BE2C (cell line): ENCODE results near the gene SCAF4.
"Not testable (repeated sequence)": the region's sequence is repeated elsewhere in the genome, so short reads cannot be mapped to it uniquely, and the experiment has no call there.

ENCODE experiments used
- DNase-seq: peaks from one replicate; pipeline ENCODE4 v3.0.0-alpha.2; 2020
- H3K27me3 ChIP-seq: fragments of 250-450 bp; sonication (Bioruptor Pico); 2 replicates; pipeline ENCODE4 v1.5.1; 2020; ENCODE audit warnings: mild to moderate bottlenecking
- H3K36me3 ChIP-seq: fragments of 250-450 bp; sonication (Bioruptor Pico); 2 replicates; pipeline ENCODE4 v1.5.1; 2020; ENCODE audit warnings: mild to moderate bottlenecking
- H3K4me1 ChIP-seq: fragments of 250-450 bp; sonication (Bioruptor Pico); 2 replicates; pipeline ENCODE4 v1.5.1; 2020
- H3K4me3 ChIP-seq: 2 replicates; pipeline ENCODE4 v1.5.1; 2011; ENCODE audit warnings: low read depth, low read length
- H3K9me3 ChIP-seq: fragments of 250-450 bp; sonication (Bioruptor Pico); 2 replicates; pipeline ENCODE4 v1.5.1; 2020
- TF ChIP-seq, protein P1 (sequence below): IDR thresholded peaks from 2 replicates; pipeline ENCODE4 v1.5.1; 2012; ENCODE audit warnings: mild to moderate bottlenecking, low read depth, low read length

SCAF4 gene

DNA sequence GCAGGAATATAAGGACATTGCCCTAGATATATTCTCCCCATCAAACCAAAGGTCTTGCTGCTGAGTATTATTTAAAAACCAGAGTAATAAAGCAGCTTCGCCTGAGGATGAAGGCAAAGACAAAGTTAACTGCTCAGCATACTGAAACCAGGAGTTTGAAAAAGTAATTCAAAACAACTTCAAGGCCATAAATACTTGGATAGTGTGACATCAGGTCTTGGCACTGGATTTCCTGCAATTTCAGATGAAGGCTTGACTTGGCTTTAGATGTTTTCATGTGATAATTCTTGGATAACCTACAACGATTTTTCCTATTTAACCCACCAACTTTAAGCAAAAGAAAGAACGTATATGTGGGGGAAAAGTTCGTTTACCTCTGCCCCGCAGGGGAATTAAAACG is 61.8 kb downstream of the SCAF4 start:
- TF ChIP-seq, protein P1, sequence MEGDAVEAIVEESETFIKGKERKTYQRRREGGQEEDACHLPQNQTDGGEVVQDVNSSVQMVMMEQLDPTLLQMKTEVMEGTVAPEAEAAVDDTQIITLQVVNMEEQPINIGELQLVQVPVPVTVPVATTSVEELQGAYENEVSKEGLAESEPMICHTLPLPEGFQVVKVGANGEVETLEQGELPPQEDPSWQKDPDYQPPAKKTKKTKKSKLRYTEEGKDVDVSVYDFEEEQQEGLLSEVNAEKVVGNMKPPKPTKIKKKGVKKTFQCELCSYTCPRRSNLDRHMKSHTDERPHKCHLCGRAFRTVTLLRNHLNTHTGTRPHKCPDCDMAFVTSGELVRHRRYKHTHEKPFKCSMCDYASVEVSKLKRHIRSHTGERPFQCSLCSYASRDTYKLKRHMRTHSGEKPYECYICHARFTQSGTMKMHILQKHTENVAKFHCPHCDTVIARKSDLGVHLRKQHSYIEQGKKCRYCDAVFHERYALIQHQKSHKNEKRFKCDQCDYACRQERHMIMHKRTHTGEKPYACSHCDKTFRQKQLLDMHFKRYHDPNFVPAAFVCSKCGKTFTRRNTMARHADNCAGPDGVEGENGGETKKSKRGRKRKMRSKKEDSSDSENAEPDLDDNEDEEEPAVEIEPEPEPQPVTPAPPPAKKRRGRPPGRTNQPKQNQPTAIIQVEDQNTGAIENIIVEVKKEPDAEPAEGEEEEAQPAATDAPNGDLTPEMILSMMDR, result no peak
- DNase-seq, result no peak
- Histone ChIP-seq H3K9me3 (no peaks in the 10 kb centered on the region), H3K36me3 (peaks cover 67% of the 10 kb centered on the region), H3K27me3 (no peaks in the 10 kb centered on the region), H3K4me1 (no peaks in the 10 kb centered on the region), H3K4me3 (no peak overlapping the region)

DNA sequence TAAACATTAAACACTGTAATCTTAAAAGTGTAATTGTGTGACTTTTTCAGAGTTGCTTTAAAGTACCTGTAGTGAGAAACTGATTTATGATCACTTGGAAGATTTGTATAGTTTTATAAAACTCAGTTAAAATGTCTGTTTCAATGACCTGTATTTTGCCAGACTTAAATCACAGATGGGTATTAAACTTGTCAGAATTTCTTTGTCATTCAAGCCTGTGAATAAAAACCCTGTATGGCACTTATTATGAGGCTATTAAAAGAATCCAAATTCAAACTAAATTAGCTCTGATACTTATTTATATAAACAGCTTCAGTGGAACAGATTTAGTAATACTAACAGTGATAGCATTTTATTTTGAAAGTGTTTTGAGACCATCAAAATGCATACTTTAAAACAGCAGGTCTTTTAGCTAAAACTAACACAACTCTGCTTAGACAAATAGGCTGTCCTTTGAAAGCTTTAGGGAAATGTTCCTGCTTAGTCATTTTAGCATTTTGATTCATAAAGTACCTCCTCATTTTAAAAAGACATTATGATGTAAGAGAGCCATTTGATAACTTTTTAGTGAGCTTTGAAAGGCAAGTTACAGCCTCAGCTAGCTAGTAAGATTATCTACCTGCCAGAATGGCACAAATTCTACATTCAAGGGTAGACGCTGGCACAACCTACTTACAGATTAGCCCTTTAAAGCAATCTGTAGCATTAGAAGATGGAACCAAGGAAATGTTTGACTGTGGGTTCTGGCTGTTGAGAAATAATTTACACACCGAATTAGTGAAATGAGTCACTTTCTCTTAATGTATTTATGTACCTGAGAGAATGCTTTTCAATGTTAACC is 63.0 kb downstream of the SCAF4 start:
- H3K4me3 ChIP-seq, result no peak overlapping the region
- H3K4me1 ChIP-seq, result no peaks in the 10 kb centered on the region
- H3K27me3 ChIP-seq, result no peaks in the 10 kb centered on the region
- no peaks in the 10 kb centered on the region for H3K9me3 ChIP-seq
- TF ChIP-seq, protein P1, result no peak
- H3K36me3 ChIP-seq, result peaks cover 79% of the 10 kb centered on the region
- DNase-seq, result no peak

DNA sequence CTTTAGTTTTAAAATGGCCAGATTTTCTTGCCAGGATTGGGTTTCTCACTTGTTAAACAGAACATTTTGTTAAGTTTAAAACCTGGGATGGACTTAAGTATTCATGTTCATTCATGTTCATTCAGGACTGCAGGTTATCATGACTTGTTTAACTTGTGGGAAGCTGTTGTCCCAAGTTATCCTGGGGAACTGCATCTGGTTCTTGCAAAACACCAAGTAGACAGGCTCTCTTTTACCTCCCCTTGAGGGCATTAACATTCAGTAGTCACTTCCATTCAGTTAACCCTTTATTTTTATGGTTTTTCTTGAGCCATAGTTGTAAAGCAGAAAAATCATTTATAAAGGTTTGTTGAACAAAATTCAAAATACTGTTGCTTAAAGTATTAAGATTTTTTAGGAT is 64.3 kb downstream of the SCAF4 start:
- H3K9me3 ChIP-seq, result no peaks in the 10 kb centered on the region
- no peaks in the 10 kb centered on the region for H3K4me1 ChIP-seq
- no peak for DNase-seq
- H3K27me3 ChIP-seq, result no peaks in the 10 kb centered on the region
- peaks cover 82% of the 10 kb centered on the region for H3K36me3 ChIP-seq
- no peak overlapping the region for H3K4me3 ChIP-seq
- TF ChIP-seq, protein P1, result no peak

DNA sequence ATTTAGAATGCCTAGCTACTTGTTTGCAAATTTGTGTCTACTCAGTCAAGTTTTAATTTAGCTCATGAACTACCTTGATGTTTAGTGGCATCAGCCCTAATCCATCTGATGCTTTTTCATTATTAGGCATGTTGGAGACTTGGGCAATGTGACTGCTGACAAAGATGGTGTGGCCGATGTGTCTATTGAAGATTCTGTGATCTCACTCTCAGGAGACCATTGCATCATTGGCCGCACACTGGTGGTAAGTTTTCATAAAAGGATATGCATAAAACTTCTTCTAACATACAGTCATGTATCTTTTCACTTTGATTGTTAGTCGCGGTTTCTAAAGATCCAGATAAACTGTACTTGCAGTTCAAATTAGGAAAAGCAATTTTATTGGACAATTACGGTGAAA is 64.8 kb downstream of the SCAF4 start:
- Histone ChIP-seq H3K27me3 (no peaks in the 10 kb centered on the region), H3K4me1 (no peaks in the 10 kb centered on the region), H3K4me3 (no peak overlapping the region), H3K36me3 (peaks cover 82% of the 10 kb centered on the region), H3K9me3 (no peaks in the 10 kb centered on the region)
- TF ChIP-seq, protein P1, result no peak
- DNase-seq, result no peak

DNA sequence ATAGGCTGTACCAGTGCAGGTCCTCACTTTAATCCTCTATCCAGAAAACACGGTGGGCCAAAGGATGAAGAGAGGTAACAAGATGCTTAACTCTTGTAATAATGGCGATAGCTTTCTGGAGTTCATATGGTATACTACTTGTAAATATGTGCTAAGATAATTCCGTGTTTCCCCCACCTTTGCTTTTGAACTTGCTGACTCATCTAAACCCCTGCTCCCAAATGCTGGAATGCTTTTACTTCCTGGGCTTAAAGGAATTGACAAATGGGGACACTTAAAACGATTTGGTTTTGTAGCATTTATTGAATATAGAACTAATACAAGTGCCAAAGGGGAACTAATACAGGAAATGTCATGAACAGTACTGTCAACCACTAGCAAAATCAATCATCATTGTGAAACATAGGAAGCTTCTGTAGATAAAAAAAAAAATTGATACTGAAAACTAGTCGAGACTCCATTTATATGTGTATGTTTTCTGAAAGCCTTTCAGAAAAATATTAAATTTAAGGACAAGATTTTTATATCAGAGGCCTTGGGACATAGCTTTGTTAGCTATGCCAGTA is 65.4 kb downstream of the SCAF4 start:
- TF ChIP-seq, protein P1, result no peak
- peaks cover 83% of the 10 kb centered on the region for H3K36me3 ChIP-seq
- no peaks in the 10 kb centered on the region for H3K9me3 ChIP-seq
- no peak for DNase-seq
- H3K4me3 ChIP-seq, result no peak overlapping the region
- no peaks in the 10 kb centered on the region for H3K27me3 ChIP-seq
- no peaks in the 10 kb centered on the region for H3K4me1 ChIP-seq

DNA sequence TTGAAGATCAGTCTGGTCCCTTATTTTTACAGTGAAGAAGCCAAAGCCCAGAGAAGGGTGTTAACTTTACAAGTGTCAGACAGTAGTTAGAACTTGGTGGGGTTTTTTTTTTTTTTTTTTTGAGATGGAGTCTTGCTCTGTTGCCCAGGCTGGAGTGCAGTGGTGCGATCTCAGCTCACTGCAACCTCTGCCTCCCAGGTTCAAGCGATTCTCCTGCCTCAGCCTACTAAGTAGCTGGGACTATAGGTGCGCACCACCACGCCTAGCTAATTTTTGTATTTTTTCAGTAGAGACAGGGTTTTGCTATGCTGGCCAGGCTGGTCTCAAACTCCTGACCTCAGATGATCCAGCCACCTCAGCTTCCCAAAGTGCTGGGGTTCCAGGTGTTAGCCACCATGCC is 66.0 kb downstream of the SCAF4 start:
- H3K27me3 ChIP-seq, DNase-seq, H3K4me3 ChIP-seq, H3K4me1 ChIP-seq, H3K9me3 ChIP-seq: not testable (repeated sequence)
- peaks cover 80% of the 10 kb centered on the region for H3K36me3 ChIP-seq
